Bronchial epithelial cell (primary cell): ENCODE data around the gene SRGAP1. TPM values are rescaled to one million over a fixed set of nuclear protein-coding genes. Genes with fewer than 3 reads are reported as not detected.

Experiments
- DNase-seq: peaks from one replicate; pipeline ENCODE4 v3.0.0-alpha.2; 2010; ENCODE audit warnings: low read depth
- FAIRE-seq: peaks from 2 replicates; lab custom pipeline; 2011; peaks lifted over from hg19 to GRCh38; lab: Jason Lieb, UNC
- H3K27me3 ChIP-seq: 2 replicates; pipeline ENCODE4 v1.5.1; 2011; ENCODE audit warnings: low read length; ENCODE audit not compliant: control insufficient read depth, insufficient read depth
- H3K36me3 ChIP-seq: 2 replicates; pipeline ENCODE4 v1.5.1; 2011; ENCODE audit warnings: low read length; ENCODE audit not compliant: control insufficient read depth, insufficient read depth
- H3K4me3 ChIP-seq: 2 replicates; pipeline ENCODE4 v1.5.1; 2011; ENCODE audit warnings: mild to moderate bottlenecking, low read depth, low read length, control low read depth
- total RNA-seq: library from RNA; depleted of rRNA; stranded (reverse); fragments of >200 nt; gene quantifications from 2 replicates; pipeline ENCODE4 v1.2.1, GENCODE V29; 2014
- TF ChIP-seq, protein P1 (sequence below): IDR thresholded peaks from 2 replicates; pipeline ENCODE4 v1.5.1; 2011; ENCODE audit warnings: mild to moderate bottlenecking, moderate library complexity, low read length, control low read depth, inconsistent platforms; ENCODE audit not compliant: insufficient read depth, severe bottlenecking

SRGAP1 gene
- total RNA-seq, 1 donor from 2014 or later = 4.5 TPM

DNA sequence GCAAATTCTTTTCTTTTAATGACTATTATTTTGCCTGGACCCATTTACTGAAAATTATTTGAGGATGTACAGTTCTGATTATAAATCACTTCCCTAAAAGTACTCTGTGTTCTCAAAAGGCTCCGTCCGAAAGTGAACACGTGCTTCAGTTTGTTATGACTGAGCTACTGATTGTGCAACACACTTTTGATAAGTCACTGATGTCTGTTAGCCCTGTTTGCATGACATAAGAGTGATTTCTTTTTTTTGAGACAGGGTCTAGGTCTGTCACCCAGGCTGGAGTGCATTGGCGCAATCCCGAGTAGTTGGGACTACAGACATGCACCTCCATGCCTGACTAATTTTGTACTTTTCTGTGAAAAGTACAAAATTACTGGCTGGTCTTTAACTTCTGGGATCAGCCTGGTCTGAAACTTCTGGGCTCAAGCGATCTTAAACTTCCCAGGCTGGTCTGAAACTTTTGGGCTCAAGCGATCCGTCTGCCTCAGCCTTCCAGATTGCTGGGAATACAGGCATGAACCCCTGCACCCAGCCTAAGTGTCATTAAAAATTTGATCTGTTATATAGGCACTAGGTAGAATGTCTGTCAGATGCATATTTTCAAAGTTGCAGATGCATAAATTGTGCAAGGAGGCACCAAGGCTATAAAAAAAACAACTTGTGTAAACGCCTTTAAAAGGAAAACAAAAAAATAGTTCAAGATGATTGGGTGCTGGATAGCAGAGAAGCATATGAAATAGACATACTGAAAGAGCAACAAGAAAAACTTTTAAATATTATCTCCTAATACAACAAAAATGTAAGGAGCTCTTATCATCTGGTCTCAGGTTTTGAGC, 111.5 kb downstream of the SRGAP1 start:
- Histone ChIP-seq H3K27me3 (no peaks in the 10 kb centered on the region), H3K36me3 (peaks cover 2% of the 10 kb centered on the region), H3K4me3 (no peak overlapping the region)
- FAIRE-seq (no peak), DNase-seq (peak; percentile 64)
- TF ChIP-seq, protein P1, sequence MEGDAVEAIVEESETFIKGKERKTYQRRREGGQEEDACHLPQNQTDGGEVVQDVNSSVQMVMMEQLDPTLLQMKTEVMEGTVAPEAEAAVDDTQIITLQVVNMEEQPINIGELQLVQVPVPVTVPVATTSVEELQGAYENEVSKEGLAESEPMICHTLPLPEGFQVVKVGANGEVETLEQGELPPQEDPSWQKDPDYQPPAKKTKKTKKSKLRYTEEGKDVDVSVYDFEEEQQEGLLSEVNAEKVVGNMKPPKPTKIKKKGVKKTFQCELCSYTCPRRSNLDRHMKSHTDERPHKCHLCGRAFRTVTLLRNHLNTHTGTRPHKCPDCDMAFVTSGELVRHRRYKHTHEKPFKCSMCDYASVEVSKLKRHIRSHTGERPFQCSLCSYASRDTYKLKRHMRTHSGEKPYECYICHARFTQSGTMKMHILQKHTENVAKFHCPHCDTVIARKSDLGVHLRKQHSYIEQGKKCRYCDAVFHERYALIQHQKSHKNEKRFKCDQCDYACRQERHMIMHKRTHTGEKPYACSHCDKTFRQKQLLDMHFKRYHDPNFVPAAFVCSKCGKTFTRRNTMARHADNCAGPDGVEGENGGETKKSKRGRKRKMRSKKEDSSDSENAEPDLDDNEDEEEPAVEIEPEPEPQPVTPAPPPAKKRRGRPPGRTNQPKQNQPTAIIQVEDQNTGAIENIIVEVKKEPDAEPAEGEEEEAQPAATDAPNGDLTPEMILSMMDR = no peak

DNA sequence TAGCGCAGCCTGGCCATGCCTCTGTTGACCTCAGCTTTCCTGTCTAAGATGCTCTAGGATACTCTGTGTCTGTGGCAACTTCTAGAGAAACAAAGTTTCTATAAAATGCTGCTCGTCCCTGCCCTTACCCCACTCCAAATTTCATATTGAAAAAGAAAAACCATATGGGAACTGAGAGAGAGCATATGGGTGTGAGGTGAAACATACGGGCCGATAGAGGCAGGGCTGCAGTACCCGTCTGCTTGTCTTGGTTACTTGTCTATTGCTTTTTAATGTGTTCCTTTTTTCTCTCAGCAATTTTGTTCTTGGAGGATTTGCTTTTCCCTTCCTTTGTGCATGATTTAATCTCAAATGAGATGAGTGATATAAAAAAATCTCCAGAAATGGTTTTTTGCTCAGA, 113.0 kb downstream of the SRGAP1 start:
- DNase-seq = no peak
- no peak overlapping the region for H3K4me3 ChIP-seq
- no peaks in the 10 kb centered on the region for H3K27me3 ChIP-seq
- TF ChIP-seq, protein P1 = no peak
- peaks cover 2% of the 10 kb centered on the region for H3K36me3 ChIP-seq
- no peak for FAIRE-seq

DNA sequence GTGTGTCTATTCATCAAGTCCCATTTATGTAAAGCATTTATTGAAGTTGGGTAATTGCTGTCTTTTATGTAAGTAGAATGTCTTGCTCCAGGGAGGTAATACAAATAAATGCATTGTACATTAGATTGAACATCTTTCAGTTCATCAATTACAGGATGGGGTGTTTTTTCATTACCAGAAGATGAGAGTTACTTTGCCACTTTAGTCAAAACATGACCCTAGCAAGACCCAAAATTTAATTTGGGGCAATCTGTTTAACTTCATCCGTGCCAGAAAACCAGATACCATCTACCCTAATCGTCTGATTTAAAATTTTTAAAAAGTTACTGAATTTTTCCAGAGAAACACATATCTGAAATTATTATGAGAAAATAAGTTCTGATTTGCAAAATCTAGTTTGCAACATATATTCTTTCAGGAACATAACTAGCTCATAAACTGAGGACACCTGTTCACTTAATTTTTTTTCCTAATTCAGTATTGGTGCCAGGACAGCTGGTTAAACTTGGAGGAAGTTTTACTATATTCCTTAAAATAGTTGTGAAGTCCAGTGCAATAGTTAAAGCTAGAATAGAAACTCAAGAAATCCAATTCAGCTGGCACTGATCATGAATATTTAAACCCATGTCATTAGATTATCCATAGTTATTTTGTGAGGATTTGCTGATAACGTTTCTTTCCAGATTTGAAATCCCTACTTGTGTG, 114.5 kb downstream of the SRGAP1 start:
- Histone ChIP-seq H3K36me3 (peaks cover 2% of the 10 kb centered on the region), H3K4me3 (no peak overlapping the region), H3K27me3 (no peaks in the 10 kb centered on the region)
- no peak for DNase-seq
- TF ChIP-seq, protein P1 = no peak
- no peak for FAIRE-seq

DNA sequence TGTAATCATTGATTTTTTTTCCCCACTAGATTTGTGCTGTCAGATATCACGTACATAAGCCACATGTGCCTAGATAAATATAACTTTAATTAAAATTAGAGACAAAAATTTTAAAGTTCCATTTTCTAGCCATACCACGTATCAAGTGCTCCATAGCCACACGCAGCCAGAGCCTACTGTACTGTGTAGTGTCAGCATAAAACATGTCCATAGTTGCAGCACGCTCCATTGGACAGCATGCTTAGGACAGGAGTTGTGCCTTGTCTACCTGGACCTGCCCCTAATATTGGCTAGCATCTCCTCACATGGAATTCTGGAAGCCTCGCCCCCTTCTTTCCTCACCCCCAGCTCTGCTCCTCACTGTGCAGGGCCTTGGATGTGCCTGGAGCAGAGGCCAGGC, 116.5 kb downstream of the SRGAP1 start:
- H3K36me3 ChIP-seq = peaks cover 2% of the 10 kb centered on the region
- FAIRE-seq (no peak), DNase-seq (no peak)
- TF ChIP-seq, protein P1 = no peak
- H3K4me3 ChIP-seq = no peak overlapping the region
- no peaks in the 10 kb centered on the region for H3K27me3 ChIP-seq

DNA sequence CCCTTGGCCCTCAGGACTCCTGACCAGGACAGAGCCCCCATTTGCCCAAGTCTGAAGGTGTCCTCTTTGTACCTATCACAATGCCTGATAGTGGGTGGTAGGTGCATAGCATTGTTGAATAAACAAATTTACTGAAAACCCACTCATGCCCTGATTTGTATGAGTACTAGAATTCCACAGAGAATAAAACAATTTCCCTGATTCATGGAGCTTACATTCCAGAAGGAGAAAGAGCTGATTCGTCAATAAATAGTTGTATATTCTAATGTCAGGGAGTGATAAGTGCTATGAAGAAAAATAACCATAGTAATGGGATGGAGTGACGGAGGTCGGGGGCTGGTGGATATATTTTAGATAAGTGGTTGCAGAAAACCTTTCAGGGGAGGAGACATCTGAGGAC, 117.0 kb downstream of the SRGAP1 start:
- TF ChIP-seq, protein P1 = no peak
- Histone ChIP-seq H3K4me3 (no peak overlapping the region), H3K36me3 (peaks cover 2% of the 10 kb centered on the region), H3K27me3 (no peaks in the 10 kb centered on the region)
- DNase-seq (no peak), FAIRE-seq (no peak)
